GM19397 (cell line): Measurements from ENCODE around the gene PET117.
"Not testable (repeated sequence)": the region's sequence is repeated elsewhere in the genome, so short reads cannot be mapped to it uniquely, and the experiment has no call there.

Source experiments
- ATAC-seq: cut with Tn5 transposase; IDR thresholded peaks from one replicate; pipeline ENCODE4 v1.9.1; 2021; ENCODE audit warnings: mild to moderate bottlenecking, moderate library complexity; ENCODE audit not compliant: unreplicated experiment

PET117 gene, protein sequence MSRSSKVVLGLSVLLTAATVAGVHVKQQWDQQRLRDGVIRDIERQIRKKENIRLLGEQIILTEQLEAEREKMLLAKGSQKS

GRCh38 chr20:18137412-18138265 lies at the start of gene PET117, which contains the start of gene KAT14:
Gene PET117 (plus strand): TSS chr20:18137863. CDS start chr20:18137956, 93 bp downstream.
Gene KAT14 (plus strand): TSS chr20:18137863. CDS start chr20:18142661, 4,798 bp downstream.
- ATAC-seq, result peak; percentile 91

DNA sequence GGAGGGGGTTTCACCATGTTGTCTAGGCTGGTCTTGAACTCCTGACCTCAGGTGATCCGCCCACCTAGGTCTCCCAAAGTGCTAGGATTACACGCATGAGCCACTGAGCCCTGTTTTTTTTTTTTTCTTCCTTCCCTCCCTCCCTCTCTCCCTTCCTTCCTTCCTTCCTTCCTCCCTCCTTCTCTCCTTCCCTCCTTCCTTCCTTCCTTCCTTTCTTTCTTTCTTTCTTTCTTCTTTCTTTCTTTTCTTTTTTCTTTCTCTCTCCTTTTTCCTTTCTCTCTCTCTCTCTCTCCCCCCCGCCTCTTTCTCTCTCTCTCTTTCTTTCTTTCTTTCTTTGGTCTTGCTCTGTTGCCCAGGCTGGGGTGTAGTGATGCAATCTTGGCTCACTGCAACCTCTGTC lies 49.4 kb upstream of the PET117 start:
- not testable (repeated sequence) for ATAC-seq

GRCh38 chr20:18088841-18089240 lies 48.8 kb upstream of the PET117 start:
- ATAC-seq, result not testable (repeated sequence)

DNA sequence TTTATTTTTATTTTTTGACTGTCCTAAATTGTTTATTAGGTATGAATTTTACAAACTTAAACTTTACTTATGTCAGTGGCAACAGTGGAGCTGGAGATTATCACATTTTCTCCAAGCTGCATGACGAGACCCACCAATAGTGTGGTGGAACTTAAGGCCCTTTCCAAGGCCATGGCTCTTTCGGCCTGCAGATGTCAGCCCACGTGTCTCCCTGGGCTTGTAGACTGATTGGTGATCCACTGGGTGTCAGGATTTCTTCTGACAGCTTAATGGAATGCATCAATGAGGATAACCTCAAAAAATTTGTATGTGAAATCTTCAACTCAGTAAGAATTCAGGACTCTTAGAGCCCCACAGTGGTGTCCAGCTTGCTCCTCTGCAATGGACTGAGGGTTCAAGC lies 47.6 kb upstream of the PET117 start:
- ATAC-seq, result no peak

- ATAC-seq, result no peak
These were observed 47.2 kb upstream of the PET117 start for GRCh38 chr20:18090477-18090876.

GRCh38 chr20:18091623-18092022 lies 46.0 kb upstream of the PET117 start:
- ATAC-seq, result no peak

GRCh38 chr20:18092890-18093289 lies 44.8 kb upstream of the PET117 start:
- no peak for ATAC-seq

DNA sequence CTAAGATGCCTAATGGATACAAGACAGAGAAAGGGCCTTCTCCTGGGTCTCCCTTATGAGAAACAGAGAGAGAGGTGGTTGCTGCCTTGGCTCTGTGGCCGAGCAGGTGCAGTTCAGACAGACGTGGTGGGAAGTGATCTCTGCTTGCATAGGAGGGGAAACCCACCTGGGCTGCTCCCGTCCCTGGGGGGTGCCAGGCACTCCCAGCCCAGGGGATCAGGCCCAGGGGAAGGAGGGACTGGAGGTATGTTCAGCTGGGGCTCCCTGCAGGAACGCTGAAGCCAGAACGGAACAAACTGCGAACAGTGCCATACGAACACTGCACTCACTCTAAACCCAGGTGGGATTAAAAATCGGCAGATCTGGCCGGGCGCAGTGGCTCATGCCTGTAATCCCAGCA lies 44.3 kb upstream of the PET117 start:
- no peak for ATAC-seq

DNA sequence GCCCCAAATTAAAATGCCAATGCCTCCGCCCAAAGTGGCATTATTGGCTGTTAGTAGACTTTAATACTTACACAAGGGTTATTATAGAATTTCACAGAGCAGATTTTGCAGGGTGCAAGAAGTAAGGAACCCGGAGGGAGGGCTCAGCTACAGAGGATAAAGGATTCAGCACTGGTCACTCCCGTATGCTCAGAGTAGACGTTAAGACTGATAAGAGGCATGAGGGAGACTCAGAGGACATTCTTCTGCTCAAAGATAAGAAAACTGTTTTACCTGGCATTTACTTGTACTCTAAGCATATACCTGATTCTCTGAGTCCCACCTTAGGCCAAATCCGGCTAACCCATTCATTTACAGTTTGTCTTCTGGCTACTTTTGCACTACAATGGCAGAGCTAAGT lies 43.5 kb upstream of the PET117 start:
- no peak for ATAC-seq

DNA sequence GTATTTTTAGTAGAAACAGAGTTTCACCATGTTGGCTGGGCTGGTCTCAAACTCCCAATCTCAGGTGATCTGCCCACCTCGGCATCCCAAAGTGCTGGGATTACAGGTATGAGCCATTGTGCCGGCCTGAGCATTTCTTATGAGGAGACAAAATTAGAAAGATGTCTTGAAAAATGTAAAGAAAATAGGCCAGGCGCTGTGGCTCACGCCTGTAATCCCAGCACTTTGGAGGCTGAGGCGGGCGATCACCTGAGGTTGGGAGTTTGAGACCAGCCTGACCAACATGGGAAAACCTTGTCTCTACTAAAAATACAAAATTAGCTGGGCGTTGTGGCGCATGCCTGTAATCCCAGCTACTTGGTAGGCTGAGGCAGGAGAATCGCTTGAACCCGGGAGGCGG lies 37.1 kb upstream of the PET117 start:
- not testable (repeated sequence) for ATAC-seq

GRCh38 chr20:18101125-18101810 lies 36.4 kb upstream of the PET117 start:
- ATAC-seq, result no peak

- ATAC-seq, result no peak
These were observed 34.2 kb upstream of the PET117 start for GRCh38 chr20:18103497-18103896.

DNA sequence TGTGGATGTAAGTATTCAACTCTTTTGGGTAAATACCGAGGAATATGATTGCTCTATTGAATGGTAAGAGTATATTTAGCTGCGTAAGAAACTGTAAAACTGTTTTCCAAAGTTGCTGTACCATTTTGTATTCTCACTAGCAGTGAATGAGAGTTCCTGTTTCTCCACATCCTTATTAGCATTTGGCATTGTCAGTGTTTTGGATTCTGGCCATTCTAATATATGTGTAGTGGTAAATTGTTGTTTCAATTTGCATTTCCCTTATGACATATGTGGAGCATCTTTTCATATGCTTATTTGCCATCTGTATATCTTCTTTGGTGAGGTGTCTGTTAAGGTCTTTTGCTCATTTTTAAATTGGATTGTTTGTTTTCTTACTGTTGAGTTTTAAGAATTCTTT lies 29.3 kb upstream of the PET117 start:
- no peak for ATAC-seq

DNA sequence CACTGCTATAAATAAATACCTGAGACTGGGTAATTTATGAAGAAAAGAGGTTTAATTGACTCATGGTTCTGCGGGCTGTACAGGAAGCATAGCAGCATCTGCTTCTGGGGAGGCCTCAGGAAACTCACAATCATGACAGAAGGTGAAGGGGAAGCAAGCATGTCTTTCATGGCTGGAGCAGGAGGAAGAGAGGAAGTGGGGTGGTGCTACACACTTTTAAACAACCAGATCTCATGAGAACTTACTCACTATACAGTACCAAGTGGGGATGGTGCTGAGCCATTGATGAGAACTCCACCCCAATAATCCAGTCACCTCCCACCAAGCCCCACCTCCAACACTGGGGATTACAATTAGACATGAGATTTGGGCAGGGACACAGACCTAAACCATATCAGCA lies 9.1 kb upstream of the PET117 start:
- ATAC-seq, result not testable (repeated sequence)

- ATAC-seq, result no peak
These were observed 5.0 kb upstream of the PET117 start for GRCh38 chr20:18132663-18133062.

DNA sequence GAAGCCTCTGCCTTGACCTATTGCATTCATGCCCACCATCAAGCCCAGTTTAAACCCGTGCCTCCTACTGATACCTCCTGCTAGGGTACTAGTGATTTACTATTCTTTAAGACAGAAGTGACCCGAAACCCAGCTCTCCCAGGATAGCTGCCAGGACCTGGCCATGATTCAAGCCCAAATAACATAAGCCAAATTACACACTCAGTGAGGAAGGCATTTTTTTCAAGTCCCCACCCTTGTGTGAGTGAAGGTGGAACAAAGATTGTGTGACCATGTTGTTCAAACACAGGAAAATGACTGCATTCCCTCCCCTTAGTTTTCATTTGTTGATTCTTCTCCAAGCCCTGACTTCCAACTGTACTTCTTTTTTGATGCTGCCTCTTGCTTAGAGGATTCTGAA lies 3.7 kb upstream of the PET117 start:
- no peak for ATAC-seq

- ATAC-seq, result peak; percentile 30
These were observed 561 bp downstream of the PET117 start for GRCh38 chr20:18138266-18138582.

DNA sequence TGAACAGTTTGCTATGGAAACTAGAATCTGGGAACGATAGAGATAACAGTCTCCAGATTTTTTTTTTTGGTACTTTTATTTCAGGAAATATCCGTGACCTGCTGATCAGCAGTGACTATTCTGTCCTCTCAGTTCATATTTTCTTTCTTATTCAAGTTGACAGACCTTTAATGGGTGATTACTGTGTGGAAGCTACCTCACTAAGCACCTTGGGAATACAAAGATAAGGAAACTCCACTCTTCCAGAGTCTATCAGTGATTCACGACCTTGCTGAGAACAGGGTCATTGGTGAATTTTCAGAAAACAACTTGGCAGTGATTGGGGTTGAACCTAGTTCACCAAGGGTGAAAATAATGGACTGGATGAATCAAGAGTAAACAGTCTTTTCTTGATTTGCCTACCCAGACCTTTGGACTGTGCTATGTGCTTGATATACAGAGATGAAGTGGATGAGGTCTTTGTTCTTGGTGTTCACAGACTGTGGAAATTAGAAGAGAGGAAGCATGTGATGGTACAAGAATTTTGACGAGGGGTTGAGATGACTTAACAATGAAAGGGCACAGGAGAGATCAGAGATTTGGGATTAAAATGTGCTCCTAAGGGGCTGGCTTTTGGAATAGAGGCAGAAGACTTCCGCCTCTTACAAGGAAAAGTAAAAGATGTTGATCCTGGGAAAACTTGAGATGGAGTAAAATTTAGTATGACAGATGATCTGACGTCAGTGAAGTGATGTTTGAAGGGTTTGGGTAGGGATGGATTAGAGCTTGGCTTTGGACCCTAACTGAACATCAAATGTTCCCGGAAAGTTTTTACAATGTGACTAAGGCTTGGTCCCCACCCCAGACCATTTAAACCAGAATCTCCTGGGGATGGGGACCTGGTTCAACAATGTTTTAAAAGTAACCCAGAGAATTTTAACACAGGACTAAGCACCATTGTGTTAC lies 1.2 kb downstream of the PET117 start:
- no peak for ATAC-seq

DNA sequence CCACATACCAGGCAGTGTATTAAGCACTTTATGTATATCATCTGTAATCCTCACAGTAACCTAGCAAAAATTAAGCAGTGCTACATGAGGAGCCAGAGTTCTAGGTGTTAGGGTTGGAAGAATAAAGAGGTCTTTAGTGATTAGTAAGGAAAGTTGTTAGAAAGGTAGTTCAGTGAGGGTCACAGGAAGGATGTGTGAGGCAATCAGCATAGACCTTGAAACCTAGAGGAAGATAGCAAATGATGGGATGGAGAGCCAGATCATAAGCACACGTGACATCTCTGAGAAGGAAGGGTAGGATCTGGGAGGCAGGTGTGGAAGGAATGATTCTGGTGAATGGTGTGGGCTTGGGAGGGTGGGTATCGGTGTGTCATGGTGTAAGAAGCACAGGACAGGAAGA lies 2.2 kb downstream of the PET117 start:
- ATAC-seq, result no peak

DNA sequence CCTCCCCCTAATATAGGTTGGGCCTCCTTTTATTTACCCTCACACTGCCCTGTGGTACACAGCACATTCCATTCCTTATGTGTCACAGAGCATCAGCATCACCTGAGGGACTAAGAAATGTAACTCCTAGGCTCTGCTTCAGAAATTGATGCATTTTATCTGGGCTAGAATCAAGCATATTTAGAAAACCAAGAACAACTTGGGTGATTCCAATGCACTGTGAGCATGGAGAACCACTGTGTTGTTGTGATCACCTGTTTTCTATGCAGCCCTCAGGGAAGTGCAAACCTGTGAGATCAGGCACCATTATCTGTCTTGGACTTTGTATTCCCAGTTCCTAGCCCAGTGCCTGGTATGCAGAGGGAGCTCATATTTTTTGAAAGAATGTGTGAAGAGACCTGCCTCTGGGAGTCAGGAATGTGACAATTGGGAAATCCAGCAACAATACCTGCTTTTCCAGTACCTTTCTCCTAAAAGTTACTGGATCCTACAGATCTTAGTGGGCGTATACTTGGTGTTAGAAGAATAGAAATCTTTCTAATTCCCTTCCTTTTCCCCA lies 7.0 kb downstream of the PET117 start:
- ATAC-seq, result no peak

GRCh38 chr20:18154342-18154741 lies 16.7 kb downstream of the PET117 start:
- ATAC-seq, result no peak
